ENCODE results near the gene RERE.

Gene RERE

GRCh38 chr1:8473121-8473875 is 344.1 kb downstream of the RERE start:
- H3K4me3 ChIP-seq (ENCODE audit: low read depth, low read length), result no peak overlapping the region
- no peaks in the 10 kb centered on the region for H3K27me3 ChIP-seq (ENCODE audit: control insufficient read depth, insufficient read depth, low read length)
- no peaks in the 10 kb centered on the region for H3K36me3 ChIP-seq (ENCODE audit: control insufficient read depth, insufficient read depth, low read length)
- no peak overlapping the region for H3K9ac ChIP-seq (ENCODE audit: low read depth, low read length)
- H3K4me1 ChIP-seq (ENCODE audit: control insufficient read depth, insufficient read depth, low read length), result peaks cover 5% of the 10 kb centered on the region
- H3K9me3 ChIP-seq (ENCODE audit: control insufficient read depth, insufficient read depth, low read length), result no peaks in the 10 kb centered on the region

DNA sequence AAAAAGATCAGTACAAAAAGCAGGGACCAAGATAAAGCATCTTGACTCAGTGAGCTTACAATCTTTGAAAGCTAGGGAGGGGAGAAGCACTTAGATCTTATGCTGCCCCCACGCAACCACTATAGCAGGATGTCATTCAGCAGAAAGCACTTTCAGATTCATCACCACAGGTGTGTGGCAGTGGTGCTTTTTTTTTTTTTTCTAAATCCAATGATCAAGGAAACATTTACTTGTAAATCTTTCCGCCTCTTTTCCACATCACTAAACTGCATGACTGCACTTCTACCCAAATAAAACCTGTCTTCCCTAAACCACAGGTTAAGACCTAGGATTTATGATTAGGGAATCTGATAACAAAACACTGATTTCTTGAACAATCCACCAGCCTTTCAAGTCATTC is 344.8 kb downstream of the RERE start:
- no peaks in the 10 kb centered on the region for H3K9me3 ChIP-seq (ENCODE audit: control insufficient read depth, insufficient read depth, low read length)
- no peak overlapping the region for H3K4me3 ChIP-seq (ENCODE audit: low read depth, low read length)
- H3K9ac ChIP-seq (ENCODE audit: low read depth, low read length), result no peak overlapping the region
- H3K36me3 ChIP-seq (ENCODE audit: control insufficient read depth, insufficient read depth, low read length), result no peaks in the 10 kb centered on the region
- H3K4me1 ChIP-seq (ENCODE audit: control insufficient read depth, insufficient read depth, low read length), result peaks cover 5% of the 10 kb centered on the region
- H3K27me3 ChIP-seq (ENCODE audit: control insufficient read depth, insufficient read depth, low read length), result no peaks in the 10 kb centered on the region

DNA sequence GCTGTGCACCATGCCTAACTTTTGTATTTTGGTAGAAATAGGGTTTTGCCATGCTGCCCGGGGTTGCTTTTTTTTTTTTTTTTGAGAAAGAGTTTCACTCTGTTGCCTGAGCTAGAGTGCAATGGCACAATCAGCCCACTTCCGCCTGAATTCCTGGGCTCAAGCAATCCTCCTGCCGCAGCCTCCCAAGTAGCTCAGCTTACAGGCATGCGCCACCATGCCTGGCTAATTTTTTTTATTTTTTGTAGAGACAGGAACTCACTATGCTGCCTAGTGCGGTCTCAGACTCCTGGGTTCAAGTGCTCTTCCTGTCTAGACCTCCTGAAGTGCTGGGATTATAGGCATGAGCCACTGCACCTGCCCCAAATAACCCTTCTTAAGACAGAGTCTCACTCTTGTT is 346.0 kb downstream of the RERE start:
- Histone ChIP-seq H3K36me3 (ENCODE audit: control insufficient read depth, insufficient read depth, low read length) (no peaks in the 10 kb centered on the region), H3K9ac (ENCODE audit: low read depth, low read length) (no peak overlapping the region), H3K9me3 (ENCODE audit: control insufficient read depth, insufficient read depth, low read length) (no peaks in the 10 kb centered on the region), H3K4me3 (ENCODE audit: low read depth, low read length) (no peak overlapping the region), H3K27me3 (ENCODE audit: control insufficient read depth, insufficient read depth, low read length) (no peaks in the 10 kb centered on the region), H3K4me1 (ENCODE audit: control insufficient read depth, insufficient read depth, low read length) (peaks cover 5% of the 10 kb centered on the region)

GRCh38 chr1:8468751-8469150 is 348.7 kb downstream of the RERE start:
- Histone ChIP-seq H3K4me3 (ENCODE audit: low read depth, low read length) (no peak overlapping the region), H3K9ac (ENCODE audit: low read depth, low read length) (no peak overlapping the region)

DNA sequence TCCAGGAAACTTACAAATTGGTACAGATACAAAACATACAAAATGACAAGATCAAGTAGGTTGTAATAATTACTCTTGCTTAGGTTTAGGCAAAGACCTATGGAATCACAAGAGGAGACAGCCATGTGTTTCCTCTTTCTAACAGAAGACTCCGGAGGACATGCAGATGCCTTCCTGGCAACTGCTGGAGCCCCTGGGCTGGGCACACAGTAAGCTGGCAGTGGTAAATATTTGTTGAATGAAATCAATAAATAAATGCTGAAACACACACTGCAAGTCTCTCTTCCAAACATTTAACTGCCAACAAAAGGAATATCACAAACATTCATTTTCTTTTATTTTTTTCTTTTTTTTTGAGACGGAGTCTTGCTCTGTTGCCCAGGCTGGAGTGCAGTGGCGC is 350.1 kb downstream of the RERE start:
- no peak overlapping the region for H3K4me3 ChIP-seq (ENCODE audit: low read depth, low read length)
- peaks cover 23% of the 10 kb centered on the region for H3K4me1 ChIP-seq (ENCODE audit: control insufficient read depth, insufficient read depth, low read length)
- H3K36me3 ChIP-seq (ENCODE audit: control insufficient read depth, insufficient read depth, low read length), result no peaks in the 10 kb centered on the region
- no peaks in the 10 kb centered on the region for H3K27me3 ChIP-seq (ENCODE audit: control insufficient read depth, insufficient read depth, low read length)
- no peak overlapping the region for H3K9ac ChIP-seq (ENCODE audit: low read depth, low read length)
- H3K9me3 ChIP-seq (ENCODE audit: control insufficient read depth, insufficient read depth, low read length), result no peaks in the 10 kb centered on the region

More at GRCh38 chr1:8468751-8469150, 348.7 kb downstream of the RERE start:
- H3K4me1 ChIP-seq (ENCODE audit: control insufficient read depth, insufficient read depth, low read length), result peaks cover 13% of the 10 kb centered on the region
- H3K9me3 ChIP-seq (ENCODE audit: control insufficient read depth, insufficient read depth, low read length), result no peaks in the 10 kb centered on the region
- no peaks in the 10 kb centered on the region for H3K27me3 ChIP-seq (ENCODE audit: control insufficient read depth, insufficient read depth, low read length)
- H3K36me3 ChIP-seq (ENCODE audit: control insufficient read depth, insufficient read depth, low read length), result no peaks in the 10 kb centered on the region

DNA sequence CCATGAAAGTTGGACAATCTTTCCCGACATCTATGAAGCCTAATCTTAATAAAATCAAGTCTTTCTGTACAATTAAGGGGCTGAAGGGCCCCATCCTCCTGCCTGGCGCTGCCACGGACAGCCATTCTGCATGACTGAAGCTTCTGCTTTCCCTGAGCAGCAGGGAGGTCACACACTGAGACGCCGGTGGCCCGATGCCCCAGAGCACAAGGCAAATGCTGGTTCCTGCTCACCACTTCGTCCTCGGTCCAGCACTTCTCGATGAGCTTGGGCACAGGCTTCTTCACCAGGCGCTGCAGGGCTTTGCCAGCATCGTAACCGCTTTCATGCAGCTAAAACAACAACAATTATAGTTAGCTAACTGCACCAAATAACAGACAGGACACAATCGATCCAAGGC is 351.7 kb downstream of the RERE start:
- Histone ChIP-seq H3K9me3 (ENCODE audit: control insufficient read depth, insufficient read depth, low read length) (no peaks in the 10 kb centered on the region), H3K36me3 (ENCODE audit: control insufficient read depth, insufficient read depth, low read length) (no peaks in the 10 kb centered on the region), H3K27me3 (ENCODE audit: control insufficient read depth, insufficient read depth, low read length) (no peaks in the 10 kb centered on the region), H3K4me3 (ENCODE audit: low read depth, low read length) (no peak overlapping the region), H3K4me1 (ENCODE audit: control insufficient read depth, insufficient read depth, low read length) (peaks cover 27% of the 10 kb centered on the region), H3K9ac (ENCODE audit: low read depth, low read length) (no peak overlapping the region)

GRCh38 chr1:8465013-8465412 is 352.4 kb downstream of the RERE start:
- no peak overlapping the region for H3K4me3 ChIP-seq (ENCODE audit: low read depth, low read length)
- no peak overlapping the region for H3K9ac ChIP-seq (ENCODE audit: low read depth, low read length)
- H3K4me1 ChIP-seq (ENCODE audit: control insufficient read depth, insufficient read depth, low read length), result peaks cover 31% of the 10 kb centered on the region
- no peaks in the 10 kb centered on the region for H3K27me3 ChIP-seq (ENCODE audit: control insufficient read depth, insufficient read depth, low read length)
- H3K9me3 ChIP-seq (ENCODE audit: control insufficient read depth, insufficient read depth, low read length), result no peaks in the 10 kb centered on the region
- H3K36me3 ChIP-seq (ENCODE audit: control insufficient read depth, insufficient read depth, low read length), result no peaks in the 10 kb centered on the region

DNA sequence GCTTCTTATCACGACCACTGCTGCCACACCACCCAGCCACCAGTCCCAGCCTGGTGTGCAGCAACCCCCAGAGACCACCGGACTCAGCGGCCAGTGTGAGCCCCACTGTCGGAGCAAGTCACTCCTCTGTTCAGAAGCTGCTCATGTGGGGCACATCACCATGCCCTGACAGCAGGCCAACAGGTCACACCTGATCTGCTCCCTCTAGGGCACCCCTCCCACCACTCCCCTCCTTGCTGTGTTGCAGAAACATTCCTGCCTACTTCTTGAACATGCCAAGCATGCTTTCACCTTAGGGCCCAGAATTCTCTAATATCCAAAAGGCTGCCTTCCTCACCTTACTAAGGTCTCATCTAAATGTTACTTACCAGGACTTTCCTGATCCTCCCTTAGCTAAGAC is 353.1 kb downstream of the RERE start:
- Histone ChIP-seq H3K4me3 (ENCODE audit: low read depth, low read length) (no peak overlapping the region), H3K27me3 (ENCODE audit: control insufficient read depth, insufficient read depth, low read length) (no peaks in the 10 kb centered on the region), H3K9ac (ENCODE audit: low read depth, low read length) (no peak overlapping the region), H3K36me3 (ENCODE audit: control insufficient read depth, insufficient read depth, low read length) (no peaks in the 10 kb centered on the region), H3K9me3 (ENCODE audit: control insufficient read depth, insufficient read depth, low read length) (no peaks in the 10 kb centered on the region), H3K4me1 (ENCODE audit: control insufficient read depth, insufficient read depth, low read length) (peaks cover 38% of the 10 kb centered on the region)

DNA sequence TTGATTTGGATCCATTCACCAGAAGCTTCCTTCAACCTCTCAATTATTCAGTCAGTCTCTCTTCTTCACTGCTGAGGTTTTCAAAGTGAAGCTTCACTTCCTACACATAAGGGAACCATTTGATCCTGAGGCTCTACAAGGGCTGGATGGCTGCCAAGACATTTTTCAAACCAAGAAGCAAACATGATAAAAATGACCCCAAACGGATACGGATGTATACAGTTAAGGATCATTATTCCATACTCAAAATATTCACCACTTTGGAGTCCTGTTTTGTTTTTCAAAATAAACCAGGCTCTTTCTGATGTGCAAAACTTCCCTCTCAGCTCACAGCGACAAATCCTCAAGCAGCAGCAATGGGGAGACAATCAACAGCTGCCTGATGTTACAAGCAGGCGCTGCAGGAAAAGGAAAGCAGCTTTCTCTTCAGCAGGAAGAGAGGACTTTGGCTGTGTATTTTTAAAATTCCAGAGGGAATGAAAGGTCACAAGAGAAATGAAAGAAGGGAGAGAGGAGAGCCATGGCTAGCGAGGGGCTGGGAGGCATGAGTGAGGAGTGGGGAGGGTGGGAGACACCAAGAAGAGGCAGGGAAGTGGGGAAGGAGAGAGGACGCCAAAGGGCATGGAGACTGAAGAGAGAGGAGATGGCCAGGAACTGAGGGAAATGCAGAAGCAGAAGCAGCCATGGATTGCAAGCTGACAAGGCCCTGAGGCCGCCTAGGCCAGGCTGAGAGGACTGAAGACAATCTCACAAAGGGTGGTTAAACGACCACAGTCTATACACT is 354.1 kb downstream of the RERE start:
- no peak overlapping the region for H3K4me3 ChIP-seq (ENCODE audit: low read depth, low read length)
- H3K36me3 ChIP-seq (ENCODE audit: control insufficient read depth, insufficient read depth, low read length), result no peaks in the 10 kb centered on the region
- H3K27me3 ChIP-seq (ENCODE audit: control insufficient read depth, insufficient read depth, low read length), result no peaks in the 10 kb centered on the region
- no peak overlapping the region for H3K9ac ChIP-seq (ENCODE audit: low read depth, low read length)
- peaks cover 44% of the 10 kb centered on the region for H3K4me1 ChIP-seq (ENCODE audit: control insufficient read depth, insufficient read depth, low read length)
- H3K9me3 ChIP-seq (ENCODE audit: control insufficient read depth, insufficient read depth, low read length), result no peaks in the 10 kb centered on the region

DNA sequence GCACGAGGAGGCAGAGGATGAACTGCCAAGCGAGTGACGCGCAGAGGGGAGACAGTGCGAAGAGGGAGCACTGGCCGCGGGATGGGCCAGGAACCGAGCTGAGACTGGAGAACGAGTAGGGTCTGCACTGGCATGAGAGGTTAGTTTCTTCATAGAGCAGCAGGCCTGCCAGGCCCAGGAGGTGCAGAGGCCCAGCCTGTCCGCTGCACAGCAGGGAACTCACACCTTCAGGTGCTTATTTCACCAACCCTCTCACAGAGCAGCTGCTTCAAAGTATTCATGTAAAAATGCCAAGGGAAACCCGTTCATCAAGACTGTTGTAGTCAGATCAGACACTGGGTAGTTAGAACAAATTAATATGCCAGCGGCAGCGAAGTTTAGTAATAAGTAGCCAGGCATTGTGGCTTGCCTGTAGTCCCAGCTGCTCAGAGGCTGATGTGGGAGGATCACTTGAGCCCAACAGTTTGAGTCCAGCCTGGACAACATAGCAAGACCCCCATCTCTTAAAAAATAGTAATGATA is 355.0 kb downstream of the RERE start:
- Histone ChIP-seq H3K9me3 (ENCODE audit: control insufficient read depth, insufficient read depth, low read length) (no peaks in the 10 kb centered on the region), H3K4me1 (ENCODE audit: control insufficient read depth, insufficient read depth, low read length) (peaks cover 48% of the 10 kb centered on the region), H3K4me3 (ENCODE audit: low read depth, low read length) (no peak overlapping the region), H3K36me3 (ENCODE audit: control insufficient read depth, insufficient read depth, low read length) (no peaks in the 10 kb centered on the region), H3K27me3 (ENCODE audit: control insufficient read depth, insufficient read depth, low read length) (no peaks in the 10 kb centered on the region), H3K9ac (ENCODE audit: low read depth, low read length) (no peak overlapping the region)

- Histone ChIP-seq H3K9ac (ENCODE audit: low read depth, low read length) (no peak overlapping the region), H3K4me3 (ENCODE audit: low read depth, low read length) (no peak overlapping the region), H3K36me3 (ENCODE audit: control insufficient read depth, insufficient read depth, low read length) (no peaks in the 10 kb centered on the region), H3K27me3 (ENCODE audit: control insufficient read depth, insufficient read depth, low read length) (no peaks in the 10 kb centered on the region), H3K9me3 (ENCODE audit: control insufficient read depth, insufficient read depth, low read length) (no peaks in the 10 kb centered on the region), H3K4me1 (ENCODE audit: control insufficient read depth, insufficient read depth, low read length) (peaks cover 48% of the 10 kb centered on the region)
Measured at GRCh38 chr1:8461351-8462110, 355.9 kb downstream of the RERE start.
